SK-N-SH treated with all-trans-retinoic acid at 6 μM for 48 hours (cell line): ENCODE measurements around the gene NEU2.

Experiments
- CREB5 ChIP-seq: fragments of 250-450 bp; sonication (Bioruptor Pico); IDR thresholded peaks from 2 replicates; pipeline ENCODE4 v1.5.1; 2020; ENCODE audit warnings: low read depth, mild to moderate bottlenecking, moderate library complexity
- ISL1 ChIP-seq: fragments of 250-450 bp; sonication (Bioruptor Pico); IDR thresholded peaks from 2 replicates; pipeline ENCODE4 v2.1.2; 2022; ENCODE audit warnings: mild to moderate bottlenecking, moderate library complexity
- OSR1 ChIP-seq: fragments of 250-450 bp; sonication (Bioruptor Pico); IDR thresholded peaks from 2 replicates; pipeline ENCODE4 v1.8.0; 2022; ENCODE audit warnings: moderate library complexity, mild to moderate bottlenecking, inconsistent platforms
- ZFP30 ChIP-seq: fragments of 450-650 bp; formaldehyde crosslinking; IDR thresholded peaks from 2 replicates; pipeline ENCODE4 v1.5.0; 2022; ENCODE audit warnings: mild to moderate bottlenecking, moderate library complexity
- ZNF70 ChIP-seq: fragments of 450-650 bp; formaldehyde crosslinking; IDR thresholded peaks from 2 replicates; pipeline ENCODE4 v1.5.0; 2020; ENCODE audit warnings: mild to moderate bottlenecking, moderate library complexity

GRCh38 chr2:233081232-233081730 lies 48.8 kb downstream of the NEU2 start:
- no peak for TF ChIP-seq ZFP30 (CRISPR knock-in tag)
- TF ChIP-seq ZNF70 (CRISPR knock-in tag) = no peak
- no peak for TF ChIP-seq CREB5 (CRISPR knock-in tag)
- no peak for TF ChIP-seq OSR1 (CRISPR knock-in tag)
- no peak for TF ChIP-seq ISL1
